NCI-H1092 treated with DMSO at 0.1 percent for 48 hours (cell line): Measurements from ENCODE around the gene ITPA.

Source experiments
- DNase-seq: peaks from one replicate; lab custom pipeline; 2025; lab: John Stamatoyannopoulos, UW

Gene ITPA

DNA sequence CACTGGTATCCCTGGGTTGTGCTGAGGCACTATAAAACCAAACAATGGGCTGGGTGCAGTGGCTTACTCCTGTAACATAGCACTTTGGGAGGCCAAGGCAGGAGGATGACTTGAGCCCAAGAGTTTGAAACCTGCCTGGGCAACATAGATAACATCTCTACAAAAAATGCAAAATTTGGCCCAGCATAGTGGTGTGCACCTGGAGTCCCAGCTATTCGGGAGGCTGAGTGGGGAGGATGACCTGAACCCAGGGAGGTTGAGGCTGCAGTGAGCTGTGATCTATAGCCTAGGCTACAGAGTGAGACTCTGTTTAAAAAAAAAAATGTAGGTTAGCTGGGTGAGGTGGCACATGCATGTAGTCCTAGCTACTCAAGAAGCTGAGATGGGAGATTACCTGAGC lies 37.4 kb downstream of the ITPA start:
- DNase-seq: no peak

DNA sequence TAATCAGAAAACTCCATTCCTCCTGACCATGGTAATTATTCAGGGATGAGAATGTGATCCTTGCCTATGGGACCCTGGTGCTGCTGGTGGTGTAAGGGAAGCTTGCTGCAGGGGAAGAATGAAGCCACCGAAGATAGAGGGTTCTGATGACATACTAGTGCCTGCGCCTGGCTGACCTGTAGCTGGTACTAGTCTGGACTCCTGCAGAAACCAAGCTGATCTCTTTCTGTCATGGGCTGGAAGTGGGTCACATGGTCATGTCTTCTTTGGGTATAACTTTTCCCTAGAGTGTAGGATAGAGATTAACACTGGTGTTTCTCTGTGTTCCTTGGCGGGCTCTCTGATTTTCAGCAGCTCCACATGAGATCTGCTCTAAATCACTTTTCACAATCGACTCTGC lies 38.3 kb downstream of the ITPA start:
- DNase-seq: no peak

DNA sequence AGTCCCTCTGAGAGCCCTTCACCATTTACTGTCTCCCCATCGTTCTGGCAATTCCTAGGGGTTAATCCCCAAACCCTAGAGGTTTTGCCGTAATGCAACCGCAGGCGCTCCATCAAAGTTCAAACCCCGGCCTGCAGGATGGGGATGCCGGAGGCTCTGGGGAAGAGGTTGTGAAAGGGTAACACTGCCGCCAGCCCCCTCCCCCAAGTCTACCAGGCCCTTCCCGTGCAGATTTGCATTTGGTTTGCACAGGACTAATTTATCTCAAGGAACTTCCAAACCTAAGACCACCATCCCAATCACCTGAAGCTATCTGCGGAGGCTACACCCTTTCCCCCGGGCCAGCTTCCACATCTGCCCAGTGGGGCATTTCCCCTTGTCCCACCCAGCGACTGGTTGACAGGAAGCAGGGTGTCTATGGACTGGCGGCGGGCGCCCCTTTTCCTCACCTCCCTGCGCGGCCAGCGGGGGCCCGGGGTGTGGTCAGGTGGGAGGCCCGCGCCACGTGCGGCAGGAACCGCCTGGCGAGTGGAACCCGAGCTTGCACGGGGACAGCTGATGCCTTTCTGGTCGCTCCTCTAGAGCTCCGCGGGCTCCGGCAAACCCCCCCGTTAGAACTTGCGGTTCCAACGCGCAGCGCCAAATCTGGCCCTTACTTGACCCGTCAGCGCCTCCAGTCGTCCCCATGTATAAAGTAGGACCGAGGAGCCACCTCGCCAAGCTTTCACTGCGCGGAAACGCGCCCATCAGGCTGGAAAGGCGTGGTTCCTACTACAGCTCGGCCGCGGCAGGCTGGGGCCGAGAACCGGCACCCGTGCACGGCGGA lies 39.1 kb downstream of the ITPA start:
- DNase-seq: peak; percentile 33

DNA sequence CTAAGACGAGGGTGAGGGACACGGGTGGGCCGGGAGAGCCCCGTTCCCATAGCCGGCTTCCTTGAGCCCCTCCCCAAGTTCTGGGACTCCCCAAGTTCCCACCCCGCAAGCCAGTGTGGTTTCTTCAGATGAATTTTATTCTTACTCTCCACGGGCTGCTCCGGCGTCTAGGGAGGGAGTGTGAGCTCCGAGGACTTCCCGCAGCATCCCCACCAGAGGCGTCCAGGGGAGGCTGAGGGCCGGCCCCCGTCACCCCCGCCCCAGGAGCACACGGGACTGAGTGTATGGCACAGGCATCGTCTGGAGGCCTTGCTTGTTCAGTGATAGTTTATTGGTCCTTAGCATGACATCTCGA lies 39.7 kb downstream of the ITPA start:
- no peak for DNase-seq

DNA sequence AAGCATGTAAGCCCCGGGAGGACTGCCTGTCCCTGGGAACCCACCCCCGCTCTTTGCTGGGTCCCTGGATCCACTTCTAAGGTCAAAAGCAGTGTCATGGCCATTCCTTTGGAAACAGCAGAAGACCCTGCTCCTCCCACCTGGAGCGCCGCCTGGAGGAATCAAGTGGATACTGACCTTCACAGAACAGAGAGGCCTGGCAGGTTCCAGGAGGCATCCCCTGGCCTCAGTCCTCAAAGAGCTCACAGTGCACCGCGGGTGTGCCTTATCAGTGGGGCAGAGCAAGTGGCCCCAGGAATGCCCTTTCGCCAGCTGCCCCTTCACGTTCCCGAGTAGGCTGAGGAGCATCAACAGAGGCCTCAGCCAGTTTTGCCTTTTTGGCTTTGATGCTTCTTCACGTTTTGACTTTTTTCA lies 40.8 kb downstream of the ITPA start:
- peak; percentile 4 for DNase-seq

DNA sequence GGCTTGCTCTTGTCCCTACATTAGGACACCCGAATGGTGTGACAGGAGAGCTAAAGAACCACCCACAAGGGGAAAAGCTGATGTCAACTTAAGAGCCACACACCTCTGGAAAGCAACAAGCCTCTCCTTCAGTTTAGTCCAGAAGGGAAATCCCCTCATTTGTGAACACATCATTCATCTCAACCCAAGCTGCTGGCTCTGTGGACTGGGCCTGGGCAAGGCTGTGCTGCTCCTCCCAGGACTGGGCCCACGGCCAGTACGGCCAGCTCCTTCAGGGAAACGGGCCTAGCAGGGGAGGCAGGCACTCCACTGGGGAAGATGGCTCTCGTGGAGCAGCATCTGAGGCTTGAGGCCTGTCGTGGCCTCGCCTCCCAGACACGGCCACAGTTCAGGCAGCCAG lies 42.5 kb downstream of the ITPA start:
- DNase-seq: no peak

DNA sequence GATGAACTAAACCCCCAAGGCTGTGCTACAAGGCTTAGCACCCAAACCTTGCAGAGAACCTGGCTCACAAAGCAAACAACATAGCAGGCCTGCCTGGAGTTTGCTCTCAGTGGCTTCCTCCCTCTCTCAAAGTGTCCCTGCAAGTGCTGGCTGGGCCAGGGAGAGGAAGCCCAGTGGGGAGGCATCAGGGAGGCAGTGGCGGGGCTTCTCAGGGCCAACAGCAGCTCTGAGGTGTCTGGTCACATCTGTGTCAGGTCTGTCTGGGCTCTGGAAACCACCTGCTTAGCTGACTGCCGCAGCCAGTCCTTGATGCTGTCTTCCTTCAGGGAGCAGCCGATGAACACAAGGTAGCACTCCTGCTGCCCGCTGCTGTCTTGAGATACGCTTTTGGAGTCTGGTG lies 46.4 kb downstream of the ITPA start:
- DNase-seq: no peak

DNA sequence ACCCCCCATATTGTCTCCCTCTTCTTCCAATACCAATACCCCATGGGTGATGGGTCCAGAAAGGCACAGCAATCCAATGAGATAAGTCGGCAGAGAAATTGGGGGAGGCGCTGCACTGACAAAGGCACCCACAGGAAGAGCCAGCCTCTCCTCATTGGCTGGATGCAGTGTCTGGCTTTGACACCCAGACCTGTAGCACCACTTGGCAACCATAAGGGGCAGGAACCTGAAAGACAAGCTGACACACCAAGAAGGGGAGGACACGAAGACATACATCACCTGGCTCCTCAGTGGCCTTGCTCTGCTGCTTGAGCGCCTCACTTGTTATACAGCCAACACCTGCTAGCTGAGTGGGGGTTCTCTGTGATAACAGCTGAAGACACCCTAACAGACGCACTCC lies 49.1 kb downstream of the ITPA start:
- no peak for DNase-seq

DNA sequence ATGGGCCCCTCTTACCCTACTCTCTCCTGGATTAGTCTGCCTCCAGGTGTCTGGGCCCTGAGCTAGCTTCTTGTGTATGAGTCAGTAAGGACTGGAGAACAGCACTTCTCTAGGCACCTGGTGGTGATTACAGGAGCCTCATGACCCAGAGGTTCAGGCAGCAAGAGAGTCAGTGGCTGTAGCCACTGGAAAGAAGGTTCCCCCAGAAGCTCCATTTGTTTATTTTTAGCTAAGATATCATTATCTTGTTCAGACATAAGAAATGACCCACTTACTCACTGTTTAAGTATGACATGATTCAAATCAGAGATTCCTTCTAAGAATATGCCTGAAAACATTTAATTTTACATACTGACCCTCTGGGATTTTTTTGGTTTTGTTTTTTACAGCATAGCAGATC lies 53.3 kb downstream of the ITPA start:
- DNase-seq: no peak

DNA sequence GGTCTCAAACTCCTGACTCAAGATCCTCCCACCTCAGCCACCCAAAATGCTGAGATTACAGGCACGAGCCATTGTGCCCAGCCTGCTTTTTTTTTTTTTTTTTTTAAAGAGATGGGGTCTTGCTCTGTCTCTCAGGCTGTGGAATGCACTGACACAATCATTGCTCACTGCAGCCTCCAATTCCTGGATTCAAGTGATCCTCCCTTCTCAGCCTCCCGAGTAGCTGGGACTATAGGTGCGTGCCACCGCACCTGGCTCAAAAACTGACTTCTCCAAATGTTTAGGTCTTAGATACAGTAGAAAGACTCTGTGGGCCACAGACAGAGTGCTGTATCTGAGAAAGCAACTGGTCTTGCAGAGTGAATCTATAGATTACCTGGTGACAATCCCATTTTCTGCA lies 60.8 kb downstream of the ITPA start:
- DNase-seq: no peak

DNA sequence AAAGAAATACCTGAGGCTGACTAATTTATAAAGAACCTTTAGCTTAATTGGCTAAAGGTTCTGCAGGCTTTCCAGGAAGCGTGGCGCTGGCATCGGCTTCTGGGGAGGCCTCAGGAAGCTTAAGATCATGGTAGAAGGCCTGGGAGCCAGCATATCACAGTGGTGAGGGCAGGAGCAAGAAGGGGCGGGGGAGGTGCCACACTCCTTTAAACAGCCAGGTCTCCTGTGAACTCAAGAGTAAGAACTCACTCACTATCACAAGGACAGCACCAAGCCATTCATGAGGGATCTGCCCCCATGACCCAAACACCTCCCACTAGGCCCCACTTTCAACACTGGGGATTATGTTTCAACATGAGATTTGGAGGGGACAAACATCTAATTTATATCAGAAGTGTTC lies 64.1 kb downstream of the ITPA start:
- DNase-seq: no peak
